ENCODE data around the gene NUB1.

DNA sequence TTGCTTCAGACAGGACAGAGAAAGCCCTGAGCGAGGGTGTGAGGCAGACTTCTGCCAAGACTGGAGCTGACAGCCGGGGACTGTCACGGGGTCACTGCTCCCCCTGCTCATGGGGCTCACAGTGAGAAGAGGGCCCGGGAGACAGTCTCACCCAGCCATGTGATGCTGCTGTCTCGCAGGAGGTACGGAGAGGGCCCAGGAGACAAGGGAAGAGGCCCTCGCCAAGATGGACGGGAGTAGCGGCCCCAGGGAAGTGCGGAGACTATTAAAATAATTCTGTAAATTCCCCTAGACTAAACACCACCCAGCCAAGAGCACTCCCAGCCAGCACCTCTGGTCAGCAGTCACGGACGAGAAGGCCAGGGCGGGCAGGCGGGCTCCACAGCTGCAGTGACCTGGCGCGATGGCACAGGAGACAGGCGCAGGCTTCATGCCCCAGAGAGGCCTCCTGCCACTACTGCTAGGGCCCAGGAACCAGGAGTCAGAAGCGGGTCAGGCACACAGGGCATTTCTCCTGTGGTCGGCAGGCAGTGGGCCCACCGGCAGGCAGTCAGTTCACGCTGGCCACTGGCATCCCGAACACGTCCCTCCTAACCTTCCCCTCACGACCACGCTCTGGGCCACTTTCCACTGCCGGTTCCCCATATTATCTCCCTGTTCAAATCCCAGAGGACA is 44.2 kb downstream of the NUB1 start:
- TF ChIP-seq, protein P1, sequence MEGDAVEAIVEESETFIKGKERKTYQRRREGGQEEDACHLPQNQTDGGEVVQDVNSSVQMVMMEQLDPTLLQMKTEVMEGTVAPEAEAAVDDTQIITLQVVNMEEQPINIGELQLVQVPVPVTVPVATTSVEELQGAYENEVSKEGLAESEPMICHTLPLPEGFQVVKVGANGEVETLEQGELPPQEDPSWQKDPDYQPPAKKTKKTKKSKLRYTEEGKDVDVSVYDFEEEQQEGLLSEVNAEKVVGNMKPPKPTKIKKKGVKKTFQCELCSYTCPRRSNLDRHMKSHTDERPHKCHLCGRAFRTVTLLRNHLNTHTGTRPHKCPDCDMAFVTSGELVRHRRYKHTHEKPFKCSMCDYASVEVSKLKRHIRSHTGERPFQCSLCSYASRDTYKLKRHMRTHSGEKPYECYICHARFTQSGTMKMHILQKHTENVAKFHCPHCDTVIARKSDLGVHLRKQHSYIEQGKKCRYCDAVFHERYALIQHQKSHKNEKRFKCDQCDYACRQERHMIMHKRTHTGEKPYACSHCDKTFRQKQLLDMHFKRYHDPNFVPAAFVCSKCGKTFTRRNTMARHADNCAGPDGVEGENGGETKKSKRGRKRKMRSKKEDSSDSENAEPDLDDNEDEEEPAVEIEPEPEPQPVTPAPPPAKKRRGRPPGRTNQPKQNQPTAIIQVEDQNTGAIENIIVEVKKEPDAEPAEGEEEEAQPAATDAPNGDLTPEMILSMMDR (IDR thresholded peaks at IDR 0.05): no peak
- TF ChIP-seq POLR2A (IDR thresholded peaks at IDR 0.05; ENCODE audit: low read depth) (no peak), POLR2AphosphoS5 (IDR thresholded peaks at IDR 0.05) (no peak)
